Mononuclear cell (primary cell): ENCODE measurements around the gene ZNF579. TPM values are rescaled to one million over a fixed set of nuclear protein-coding genes. Genes with fewer than 3 reads are reported as not detected.

Experiments
- H3K27me3 ChIP-seq: 2 replicates; pipeline ENCODE4 v1.6.0; 2011; ENCODE audit warnings: low read length, control low read depth; ENCODE audit not compliant: insufficient read depth
- H3K4me1 ChIP-seq: 2 replicates; pipeline ENCODE4 v1.5.1; 2011; ENCODE audit warnings: mild to moderate bottlenecking, low read length, control low read depth; ENCODE audit not compliant: insufficient read depth
- H3K4me3 ChIP-seq: 2 replicates; pipeline ENCODE4 v1.5.1; 2011; ENCODE audit warnings: mild to moderate bottlenecking, low read length, moderate library complexity
- H3K9me3 ChIP-seq: 2 replicates; pipeline ENCODE4 v1.5.1; 2011; ENCODE audit warnings: low read depth, mild to moderate bottlenecking, control low read depth, low read length
- total RNA-seq: library from RNA; depleted of rRNA; stranded (reverse); fragments of >200 nt; gene quantifications from one replicate; pipeline ENCODE4 v1.2.3, GENCODE V29; 2012

Gene ZNF579
- total RNA-seq, 1 donor: 2.7 TPM

- peaks cover 46% of the 10 kb centered on the region for H3K4me1 ChIP-seq
- no peak overlapping the region for H3K4me3 ChIP-seq
Measured at GRCh38 chr19:55603115-55603514, 22.5 kb upstream of the ZNF579 start.

GRCh38 chr19:55602104-55603001 lies 21.7 kb upstream of the ZNF579 start:
- Histone ChIP-seq H3K27me3 (no peaks in the 10 kb centered on the region), H3K4me1 (peaks cover 42% of the 10 kb centered on the region), H3K9me3 (no peaks in the 10 kb centered on the region), H3K4me3 (no peak overlapping the region)

More at GRCh38 chr19:55603115-55603514, 22.5 kb upstream of the ZNF579 start:
- no peaks in the 10 kb centered on the region for H3K27me3 ChIP-seq
- H3K9me3 ChIP-seq: no peaks in the 10 kb centered on the region

- no peaks in the 10 kb centered on the region for H3K27me3 ChIP-seq
- H3K4me1 ChIP-seq: peaks cover 30% of the 10 kb centered on the region
- H3K4me3 ChIP-seq: peak overlapping the region; percentile 94
- H3K9me3 ChIP-seq: no peaks in the 10 kb centered on the region
Measured at GRCh38 chr19:55601084-55601483, 20.4 kb upstream of the ZNF579 start.

GRCh38 chr19:55600662-55601028 lies 20.0 kb upstream of the ZNF579 start:
- no peaks in the 10 kb centered on the region for H3K9me3 ChIP-seq
- H3K4me1 ChIP-seq: peaks cover 26% of the 10 kb centered on the region
- no peaks in the 10 kb centered on the region for H3K27me3 ChIP-seq
- H3K4me3 ChIP-seq: peak overlapping the region; percentile 94

GRCh38 chr19:55599842-55600661 lies 19.4 kb upstream of the ZNF579 start, which contains the start of gene ZNF524:
ZNF524 (plus strand) TSS chr19:55600288; CDS start chr19:55602113, 1,825 bp downstream.
- Histone ChIP-seq H3K27me3 (no peaks in the 10 kb centered on the region), H3K4me1 (peaks cover 26% of the 10 kb centered on the region), H3K4me3 (peak within 1 kb of the TSS; percentile 94), H3K9me3 (no peaks in the 10 kb centered on the region)

- peak within 1 kb of the TSS; percentile 94 for H3K4me3 ChIP-seq
- H3K9me3 ChIP-seq: no peaks in the 10 kb centered on the region
- H3K4me1 ChIP-seq: peaks cover 21% of the 10 kb centered on the region
- no peaks in the 10 kb centered on the region for H3K27me3 ChIP-seq
Measured at GRCh38 chr19:55599468-55599841, 18.8 kb upstream of the ZNF579 start, which contains the start of gene FIZ1. FIZ1 (minus strand) TSS chr19:55599517; CDS start chr19:55597865, 1,652 bp downstream.

GRCh38 chr19:55598719-55599467 lies 18.2 kb upstream of the ZNF579 start:
- no peaks in the 10 kb centered on the region for H3K27me3 ChIP-seq
- peak overlapping the region; percentile 94 for H3K4me3 ChIP-seq
- H3K4me1 ChIP-seq: peaks cover 16% of the 10 kb centered on the region
- H3K9me3 ChIP-seq: no peaks in the 10 kb centered on the region

- Histone ChIP-seq H3K4me1 (peaks cover 13% of the 10 kb centered on the region), H3K9me3 (no peaks in the 10 kb centered on the region), H3K4me3 (no peak overlapping the region), H3K27me3 (no peaks in the 10 kb centered on the region)
Measured at GRCh38 chr19:55598034-55598433, 17.4 kb upstream of the ZNF579 start.

GRCh38 chr19:55597501-55597921 lies 16.9 kb upstream of the ZNF579 start:
- Histone ChIP-seq H3K4me3 (no peak overlapping the region), H3K27me3 (no peaks in the 10 kb centered on the region), H3K4me1 (peaks cover 13% of the 10 kb centered on the region), H3K9me3 (no peaks in the 10 kb centered on the region)

GRCh38 chr19:55596304-55596703 lies 15.7 kb upstream of the ZNF579 start:
- Histone ChIP-seq H3K9me3 (no peaks in the 10 kb centered on the region), H3K27me3 (no peaks in the 10 kb centered on the region), H3K4me1 (peaks cover 8% of the 10 kb centered on the region), H3K4me3 (no peak overlapping the region)

- Histone ChIP-seq H3K4me1 (no peaks in the 10 kb centered on the region), H3K4me3 (no peak overlapping the region), H3K9me3 (no peaks in the 10 kb centered on the region), H3K27me3 (no peaks in the 10 kb centered on the region)
Measured at GRCh38 chr19:55594996-55595545, 14.4 kb upstream of the ZNF579 start.

GRCh38 chr19:55593096-55593772 lies 12.6 kb upstream of the ZNF579 start:
- Histone ChIP-seq H3K27me3 (no peaks in the 10 kb centered on the region), H3K4me3 (no peak overlapping the region), H3K4me1 (no peaks in the 10 kb centered on the region), H3K9me3 (no peaks in the 10 kb centered on the region)

GRCh38 chr19:55592391-55593090 lies 11.9 kb upstream of the ZNF579 start:
- peaks cover 5% of the 10 kb centered on the region for H3K4me1 ChIP-seq
- H3K4me3 ChIP-seq: no peak overlapping the region
- no peaks in the 10 kb centered on the region for H3K9me3 ChIP-seq
- H3K27me3 ChIP-seq: no peaks in the 10 kb centered on the region
